ENCODE data around the gene AP2M1.

- TF ChIP-seq CTCF (IDR thresholded peaks at IDR 0.05): no peak
- TF ChIP-seq POLR2A (IDR thresholded peaks at IDR 0.05; ENCODE audit: low read depth): no peak
- no peak for TF ChIP-seq POLR2AphosphoS5 (IDR thresholded peaks at IDR 0.05)
Measured at GRCh38 chr3:184178521-184179138, 4.0 kb downstream of the AP2M1 start.

Data from esophagus muscularis mucosa (tissue), 3 donors.